ENCODE measurements around the gene ST6GALNAC6.
A peak's percentile ranks its signal among the peaks of the same experiment; 100 is the strongest.

The ST6GALNAC6 gene

DNA sequence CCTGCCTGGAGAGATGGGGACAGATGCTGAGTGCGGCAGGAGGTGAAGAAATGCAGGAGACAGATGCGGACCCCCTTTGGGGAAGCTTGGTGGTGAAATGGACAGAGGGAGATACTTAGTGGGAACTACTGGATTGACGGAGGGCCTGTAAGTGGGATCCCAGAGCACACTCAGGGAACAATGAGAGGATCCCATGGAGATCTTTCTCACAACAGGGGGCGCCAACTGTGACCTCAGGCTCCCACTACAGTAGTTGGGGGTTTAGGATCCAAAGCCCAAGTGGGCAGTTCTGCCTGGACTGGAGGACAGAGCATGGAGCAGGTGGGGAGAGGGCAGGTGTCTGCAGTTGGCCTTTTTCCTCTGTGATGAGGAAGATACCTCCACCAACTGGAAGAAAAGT lies 34.8 kb upstream of the ST6GALNAC6 start:
- no peak for DNase-seq (ENCODE audit: low read depth)
- TF ChIP-seq, protein P1, sequence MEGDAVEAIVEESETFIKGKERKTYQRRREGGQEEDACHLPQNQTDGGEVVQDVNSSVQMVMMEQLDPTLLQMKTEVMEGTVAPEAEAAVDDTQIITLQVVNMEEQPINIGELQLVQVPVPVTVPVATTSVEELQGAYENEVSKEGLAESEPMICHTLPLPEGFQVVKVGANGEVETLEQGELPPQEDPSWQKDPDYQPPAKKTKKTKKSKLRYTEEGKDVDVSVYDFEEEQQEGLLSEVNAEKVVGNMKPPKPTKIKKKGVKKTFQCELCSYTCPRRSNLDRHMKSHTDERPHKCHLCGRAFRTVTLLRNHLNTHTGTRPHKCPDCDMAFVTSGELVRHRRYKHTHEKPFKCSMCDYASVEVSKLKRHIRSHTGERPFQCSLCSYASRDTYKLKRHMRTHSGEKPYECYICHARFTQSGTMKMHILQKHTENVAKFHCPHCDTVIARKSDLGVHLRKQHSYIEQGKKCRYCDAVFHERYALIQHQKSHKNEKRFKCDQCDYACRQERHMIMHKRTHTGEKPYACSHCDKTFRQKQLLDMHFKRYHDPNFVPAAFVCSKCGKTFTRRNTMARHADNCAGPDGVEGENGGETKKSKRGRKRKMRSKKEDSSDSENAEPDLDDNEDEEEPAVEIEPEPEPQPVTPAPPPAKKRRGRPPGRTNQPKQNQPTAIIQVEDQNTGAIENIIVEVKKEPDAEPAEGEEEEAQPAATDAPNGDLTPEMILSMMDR (IDR thresholded peaks at IDR 0.05; ENCODE audit: insufficient read depth, low read depth, low read length, missing control alignments): no peak
- no peak overlapping the region for H3K4me3 ChIP-seq (ENCODE audit: low read depth, low read length)

DNA sequence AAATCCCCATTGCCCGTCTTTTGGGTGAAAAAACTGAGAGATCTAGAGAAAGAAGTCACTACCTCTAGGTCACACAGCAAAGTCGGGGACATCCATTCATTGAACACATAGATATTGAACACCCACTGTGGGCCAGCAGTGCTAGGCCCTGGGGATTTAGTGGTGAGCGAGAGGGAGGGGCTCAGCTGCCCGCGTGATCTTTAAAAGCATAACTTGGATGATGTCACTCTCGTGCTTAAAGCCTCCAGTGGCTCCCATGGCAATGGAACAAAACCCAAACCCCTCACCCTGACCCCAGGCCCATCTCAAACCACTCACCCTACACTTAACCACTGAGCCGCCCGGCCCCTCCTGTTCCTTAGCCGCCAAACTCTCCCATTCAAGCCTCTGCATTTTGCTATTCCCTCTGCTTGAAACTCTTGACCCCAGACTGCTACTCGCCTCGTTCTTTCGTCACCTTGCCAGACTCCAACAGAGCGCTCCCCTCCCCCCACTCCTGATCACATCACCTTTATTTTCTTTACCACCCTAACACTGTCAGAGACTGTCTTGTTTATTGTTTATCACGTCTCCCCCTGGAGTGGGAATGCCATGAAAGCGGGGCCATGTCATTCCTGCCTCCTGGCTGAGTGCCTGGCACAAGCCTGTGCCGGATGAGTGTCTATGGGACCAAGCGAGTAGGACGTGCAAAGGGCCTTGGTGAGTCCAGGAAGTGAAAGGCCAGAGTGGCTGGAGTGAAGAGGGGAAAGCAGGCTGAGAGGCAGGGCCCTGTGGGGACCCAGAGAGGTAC lies 31.9 kb upstream of the ST6GALNAC6 start:
- H3K4me3 ChIP-seq (ENCODE audit: low read depth, low read length): peak overlapping the region; percentile 52
- TF ChIP-seq, protein P1 (IDR thresholded peaks at IDR 0.05; ENCODE audit: insufficient read depth, low read depth, low read length, missing control alignments): no peak
- peak; percentile 40 for DNase-seq (ENCODE audit: low read depth)

DNA sequence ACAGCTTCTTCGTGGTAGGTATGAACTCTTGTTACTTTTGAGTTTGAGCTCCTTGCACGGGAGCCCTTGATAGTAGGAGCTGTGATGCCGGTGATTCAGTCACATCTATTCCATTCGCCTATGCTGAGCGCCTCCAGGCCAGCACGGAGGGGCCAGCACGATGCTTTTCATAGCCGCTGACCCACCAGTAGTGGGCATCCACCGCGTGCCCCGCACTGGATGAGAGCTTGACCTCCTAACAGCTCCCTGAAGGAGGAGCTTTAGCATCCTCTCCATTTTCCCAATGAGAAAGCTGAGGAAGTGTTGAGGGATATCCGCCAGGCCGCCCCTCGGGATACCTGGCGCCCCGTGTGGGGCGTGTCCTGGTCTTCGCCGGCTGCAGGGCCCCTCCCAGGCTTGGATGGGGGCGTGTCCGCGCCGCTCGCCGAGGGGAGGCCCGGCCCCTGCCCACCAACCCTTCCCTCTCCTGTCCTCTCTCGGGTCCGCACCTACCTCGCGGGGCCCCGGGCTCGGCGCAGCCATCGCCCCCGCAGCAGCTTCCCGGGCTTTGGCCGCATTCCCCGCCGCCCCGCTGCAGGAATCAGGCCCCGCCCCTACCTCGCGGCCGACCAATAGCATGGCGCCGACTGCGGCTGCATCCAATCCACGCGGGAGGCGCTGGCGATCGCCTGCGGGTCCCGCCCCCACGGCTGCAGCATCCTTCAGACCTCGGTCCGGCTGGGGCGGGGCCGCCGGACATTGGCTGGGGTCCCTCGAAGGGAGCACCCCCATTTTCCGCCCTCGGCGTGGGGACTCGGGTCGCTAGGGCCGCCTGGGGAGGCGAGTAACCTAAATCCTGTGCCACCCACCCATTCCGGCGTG lies 31.1 kb upstream of the ST6GALNAC6 start, which contains the start of gene PIP5KL1:
PIP5KL1 (minus strand) TSS at position 547 of the 861 bp plus-strand sequence; CDS start at position 522, 25 bp downstream.
- DNase-seq (ENCODE audit: low read depth): peak; percentile 85
- peak within 1 kb of the TSS; percentile 52 for H3K4me3 ChIP-seq (ENCODE audit: low read depth, low read length)
- TF ChIP-seq, protein P1 (IDR thresholded peaks at IDR 0.05; ENCODE audit: insufficient read depth, low read depth, low read length, missing control alignments): no peak

DNA sequence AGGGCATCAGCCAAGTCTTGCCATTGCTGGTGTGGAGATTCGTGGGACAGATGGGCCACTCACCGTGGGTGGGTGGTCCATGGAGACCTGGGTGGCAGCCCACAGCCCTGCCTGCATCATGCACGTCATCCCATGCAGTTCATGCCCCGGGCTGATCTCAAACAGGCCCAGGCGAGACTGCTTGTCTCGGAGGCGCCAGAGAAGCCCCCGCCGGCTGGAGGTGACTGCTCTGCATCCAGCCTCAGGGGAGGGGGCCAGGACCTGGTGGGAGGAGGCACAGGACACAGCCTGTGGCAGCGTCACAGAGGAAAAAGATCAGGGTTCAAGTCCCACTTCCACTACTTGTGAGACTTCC lies 30.2 kb upstream of the ST6GALNAC6 start:
- H3K4me3 ChIP-seq (ENCODE audit: low read depth, low read length): no peak overlapping the region
- TF ChIP-seq, protein P1 (IDR thresholded peaks at IDR 0.05; ENCODE audit: insufficient read depth, low read depth, low read length, missing control alignments): no peak
- no peak for DNase-seq (ENCODE audit: low read depth)

DNA sequence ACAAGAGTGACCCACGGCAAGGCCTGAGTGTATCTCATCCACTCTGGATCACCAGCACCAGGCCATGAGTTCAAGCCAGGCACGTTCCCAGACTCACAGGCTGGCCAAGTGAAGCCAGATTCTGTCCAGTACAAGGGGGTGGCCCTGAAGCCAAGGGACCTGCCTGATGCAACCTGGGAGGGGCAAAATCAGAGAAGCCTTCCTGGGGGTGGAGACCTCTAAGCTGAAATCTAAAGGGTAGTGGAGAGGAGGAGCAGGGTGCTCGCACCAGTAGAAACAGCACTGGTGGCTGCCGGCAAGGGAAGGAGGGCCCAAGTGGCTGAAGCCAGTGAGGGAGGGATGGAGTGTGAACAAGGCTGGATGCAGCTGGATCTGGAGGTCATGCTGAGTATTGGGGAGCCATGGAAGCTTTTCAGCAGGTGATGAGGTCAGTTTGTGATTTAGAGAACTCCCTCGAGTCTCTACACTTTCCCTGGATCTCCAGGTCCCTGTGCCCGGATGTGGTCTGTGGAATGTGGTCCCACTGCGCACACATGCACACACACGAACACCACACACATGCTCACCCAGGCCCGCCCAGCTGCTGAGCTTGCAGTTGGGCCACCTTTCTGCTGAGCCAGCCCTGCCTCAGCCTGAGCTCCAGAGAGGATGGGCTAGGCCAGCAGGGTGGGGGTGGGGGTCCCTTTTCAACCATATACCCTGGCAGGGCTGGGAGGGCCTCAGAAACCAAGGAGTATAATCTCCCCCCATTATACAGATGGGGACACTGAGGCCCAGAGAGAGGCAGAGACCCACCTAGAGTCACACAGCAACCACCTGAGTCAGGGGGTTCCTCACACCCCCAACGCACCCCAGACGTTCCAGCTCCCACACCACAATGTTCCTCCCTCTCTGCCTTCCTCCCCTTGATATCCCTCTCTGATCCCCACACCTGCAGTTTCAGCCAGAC lies 29.5 kb upstream of the ST6GALNAC6 start:
- DNase-seq (ENCODE audit: low read depth): no peak
- no peak overlapping the region for H3K4me3 ChIP-seq (ENCODE audit: low read depth, low read length)
- TF ChIP-seq, protein P1 (IDR thresholded peaks at IDR 0.05; ENCODE audit: insufficient read depth, low read depth, low read length, missing control alignments): no peak

DNA sequence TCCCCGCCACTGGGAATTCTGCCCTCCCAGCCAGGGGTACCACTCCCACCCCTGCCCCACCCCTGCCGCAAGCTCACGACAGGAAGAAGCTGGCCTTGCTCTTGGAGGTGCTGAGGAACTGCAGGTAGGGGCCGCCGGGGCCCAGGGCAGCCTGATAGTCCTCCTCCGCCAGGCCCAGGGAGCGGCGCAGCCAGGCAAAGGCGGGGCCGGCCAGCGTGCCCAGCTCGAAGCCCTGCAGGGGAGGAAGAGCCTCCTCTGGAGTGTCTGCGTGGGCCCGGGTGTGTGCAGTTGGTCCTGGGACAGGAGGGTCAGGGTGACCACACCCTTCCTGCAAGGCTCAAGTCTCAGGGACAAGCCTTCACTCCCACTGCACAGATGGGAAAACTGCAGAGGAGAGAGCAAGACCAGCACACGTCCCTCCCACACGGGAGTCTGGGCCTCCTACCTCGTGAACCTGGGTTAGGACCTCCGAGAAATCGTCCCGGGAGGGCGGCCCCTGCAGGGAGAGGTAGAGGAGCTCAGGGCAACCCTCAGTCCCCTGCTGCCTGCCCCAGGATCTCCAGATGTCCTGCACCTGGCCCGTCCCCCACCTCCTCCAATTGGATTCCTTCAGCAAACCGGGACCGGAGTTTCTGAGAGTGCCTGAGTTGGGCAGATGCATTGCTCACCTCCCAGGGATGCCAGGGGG lies 28.7 kb upstream of the ST6GALNAC6 start:
- no peak overlapping the region for H3K4me3 ChIP-seq (ENCODE audit: low read depth, low read length)
- DNase-seq (ENCODE audit: low read depth): no peak
- TF ChIP-seq, protein P1 (IDR thresholded peaks at IDR 0.05; ENCODE audit: insufficient read depth, low read depth, low read length, missing control alignments): no peak

Data from GM12865 (cell line).